HepG2 (cell line): ENCODE data around the gene LRRN4. TPM values are rescaled to one million over a fixed set of nuclear protein-coding genes. Genes with fewer than 3 reads are reported as not detected.

ENCODE experiments used
- ATAC-seq: fragments of 200-7000 bp; cut with Tn5 transposase; 3 replicates; pipeline ENCODE4 v1.9.1; 2020; ENCODE audit warnings: mild to moderate bottlenecking, moderate library complexity
- BruUV-seq: library from RNA; stranded (reverse); fragments of 400-500 nt; replicated peaks from 2 replicates; lab custom pipeline; 2021; lab: Mats Ljungman, UMichigan
- CTCF ChIA-PET: fragments of 300-600 bp; formaldehyde crosslinking; extraction: SDS; loops from one replicate; lab custom pipeline; 2021; ENCODE audit warnings: low total read pairs, inconsistent platforms, low intra/inter-chr PET ratio; lab: Yijun Ruan, JAX
- POLR2A ChIA-PET: fragments of 350-600 bp; sonication (Branson Sonifier 250); formaldehyde crosslinking; loops from one replicate; lab custom pipeline; 2020; ENCODE audit warnings: antibody characterized with exemption, inconsistent platforms; lab: Yijun Ruan, JAX
- DNase-seq: peaks from one replicate; pipeline ENCODE4 v3.0.0-alpha.2; 2015; ENCODE audit warnings: low spot score
- FAIRE-seq: peaks from 3 replicates; lab custom pipeline; 2011; peaks lifted over from hg19 to GRCh38; lab: Jason Lieb, UNC
- H2AFZ ChIP-seq: one replicate; pipeline ENCODE4 v1.6.1; 2011; ENCODE audit warnings: low read length, inconsistent platforms
- H3K27ac ChIP-seq: fragments of 300-600 bp; 3 replicates; pipeline ENCODE4 v1.8.0; 2011; ENCODE audit warnings: mixed run types, mild to moderate bottlenecking, mixed read lengths, low read length, inconsistent platforms; ENCODE audit not compliant: insufficient read depth; ENCODE audit errors: extremely low read length
- H3K27me3 ChIP-seq, 2 experiments: fragments of 200-600 bp in 1 of 2; 2 replicates in 1 of 2; 3 replicates in 1 of 2; pipeline versions ENCODE4 v1.6.0 to v1.8.0; 2011; ENCODE audit warnings: low read length in 2 of 2, mild to moderate bottlenecking in 2 of 2, moderate library complexity in 2 of 2, inconsistent platforms in 1 of 2; ENCODE audit not compliant: insufficient read depth in 2 of 2, control insufficient read depth in 1 of 2
- H3K36me3 ChIP-seq, 2 experiments: fragments of 200-600 bp in 1 of 2; replicated peaks in 1 of 2; 2 replicates in 1 of 2; 3 replicates in 1 of 2; pipeline versions ENCODE4 v1.5.1 to v1.8.0; 2011; ENCODE audit warnings: low read length in 2 of 2, inconsistent platforms in 1 of 2; ENCODE audit not compliant: insufficient read depth in 2 of 2, control insufficient read depth in 1 of 2
- H3K4me1 ChIP-seq: 2 replicates; pipeline ENCODE4 v1.5.1; 2012; ENCODE audit warnings: low read length, inconsistent platforms; ENCODE audit not compliant: insufficient read depth
- H3K4me2 ChIP-seq: 2 replicates; pipeline ENCODE4 v1.6.0; 2011; ENCODE audit warnings: low read depth, low read length, inconsistent platforms
- H3K4me3 ChIP-seq, 3 experiments: fragments of 200-600 bp in 1 of 3; sonication (generic), shearing (Covaris generic) in 1 of 3; replicated peaks in 1 of 3; 2 replicates each; pipeline ENCODE4 v1.5.1; 2011 to 2016; ENCODE audit warnings: low read length in 3 of 3, inconsistent platforms in 2 of 3, low read depth in 2 of 3, mild to moderate bottlenecking in 2 of 3, control low read depth in 1 of 3, mixed read lengths in 1 of 3; ENCODE audit not compliant: insufficient read depth in 1 of 3
- H3K79me2 ChIP-seq: one replicate; pipeline ENCODE4 v1.6.1; 2011; ENCODE audit warnings: low read length, inconsistent platforms; ENCODE audit not compliant: insufficient read depth
- H3K9ac ChIP-seq: 2 replicates; pipeline ENCODE4 v1.6.0; 2011; ENCODE audit warnings: mild to moderate bottlenecking, low read depth, low read length, inconsistent platforms; ENCODE audit not compliant: insufficient read depth
- H3K9me3 ChIP-seq: 2 replicates; pipeline ENCODE4 v1.5.1; 2012; ENCODE audit warnings: mild to moderate bottlenecking, low read length
- H4K20me1 ChIP-seq: 2 replicates; pipeline ENCODE4 v1.6.0; 2011; ENCODE audit warnings: inconsistent platforms, mild to moderate bottlenecking, low read length, moderate library complexity; ENCODE audit not compliant: insufficient read depth
- ATF7 ChIP-seq, 2 experiments: fragments of 450-650 bp in 1 of 2; sonication (generic) in 1 of 2; formaldehyde crosslinking in 1 of 2; IDR thresholded peaks; 2 replicates each; pipeline versions ENCODE4 v1.4.0 to v1.6.1; 2016 to 2020; ENCODE audit warnings: antibody characterized with exemption in 1 of 2, mild to moderate bottlenecking in 1 of 2, missing genetic modification reagents in 1 of 2
- BHLHE40 ChIP-seq: IDR thresholded peaks from 2 replicates; pipeline ENCODE4 v1.6.1; 2011; ENCODE audit warnings: low read length, improper control_type of control experiment
- CEBPG ChIP-seq: IDR thresholded peaks from 2 replicates; pipeline ENCODE4 v1.6.1; 2016
- KDM5A ChIP-seq: fragments of 200-600 bp; sonication (generic); IDR thresholded peaks from 2 replicates; pipeline ENCODE4 v1.7.0; 2018; ENCODE audit warnings: antibody characterized with exemption, mild to moderate bottlenecking, low read length, borderline replicate concordance
- RBM22 ChIP-seq: fragments of 200-400 bp; formaldehyde crosslinking; optimal IDR thresholded peaks from 2 replicates; pipeline ENCODE3; 2017; ENCODE audit warnings: mild to moderate bottlenecking, low read length, moderate library complexity
- SMC3 ChIP-seq: IDR thresholded peaks from 2 replicates; pipeline ENCODE4 v1.6.1; 2011; ENCODE audit warnings: low read length, improper control_type of control experiment
- SRY ChIP-seq: sonication (generic); formaldehyde crosslinking; IDR thresholded peaks from 2 replicates; pipeline ENCODE4 v1.8.0; 2022; ENCODE audit warnings: mild to moderate bottlenecking, missing genetic modification reagents
- ZBTB33 ChIP-seq: sonication (generic); formaldehyde crosslinking; IDR thresholded peaks from 2 replicates; pipeline ENCODE4 v1.4.0; 2020; ENCODE audit warnings: missing genetic modification reagents
- ZNF205 ChIP-seq: IDR thresholded peaks from 2 replicates; pipeline ENCODE4 v1.6.1; 2018; ENCODE audit warnings: missing biosample characterization, missing genetic modification reagents
- WGBS: methylation state at CpG from one replicate; pipeline ENCODE4 v1.1.6; 2017; ENCODE audit warnings: low lambda C conversion rate; 5-methylcytosine and 5-hydroxymethylcytosine counted together
- in situ Hi-C: cut with HindIII; loops from 2 replicates; pipeline ENCODE4 v1.10.0; 2017; ENCODE audit warnings: low pct_unique_long_range_greater_than_20kb; ENCODE audit not compliant: extremely low pct_ligation_motif_present
- intact Hi-C: fragments of 100-400 bp; cut with micrococcal nuclease; formaldehyde crosslinking; loops from one replicate; pipeline ENCODE4 v1.10.0; 2022; ENCODE audit not compliant: unreplicated experiment
- polyA plus RNA-seq, 8 experiments: library from polyadenylated mRNA; depleted of rRNA in 3 of 8; stranded (reverse) in 7 of 8; unstranded in 1 of 8; fragments of >200 nt; fragmentation: Illumina TruSeq in 4 of 8; extraction: Trizol in 4 of 8; gene quantifications; 2 replicates each; pipeline versions ENCODE4 v1.2.1 to v1.2.3, GENCODE V29; 2011 to 2016; ENCODE audit warnings: low read depth in 4 of 8, missing spikeins in 1 of 8, mixed read lengths in 1 of 8; ENCODE audit not compliant: insufficient read depth in 1 of 8
- total RNA-seq, 5 experiments: library from RNA; depleted of rRNA; stranded (reverse); fragments of >200 nt; fragmentation: Illumina TruSeq; extraction: Trizol; gene quantifications; 2 replicates each; pipeline ENCODE4 v1.2.3, GENCODE V29; 2016; ENCODE audit warnings: low read depth in 1 of 5

The LRRN4 gene
- total and polyA plus RNA-seq, 2 of the 13 experiments (the other 11 are each of a cell fraction or from before 2014, with no cell fraction given): 0.15 to 0.20 TPM

- ChIA-PET CTCF (no interaction called here), POLR2A (no interaction called here)
Observed at GRCh38 chr20:6070829-6071695, 17.2 kb upstream of the LRRN4 start.

GRCh38 chr20:6069669-6070068, 15.8 kb upstream of the LRRN4 start:
- WGBS: 89% methylated on average over 2 of the region's 2 CpGs
- intact Hi-C loops: loop anchor here (10.0 kb wide), 1 partner anchor 285 kb away; no protein-coding TSS in a partner anchor

More at GRCh38 chr20:6070829-6071695, 17.2 kb upstream of the LRRN4 start:
- Histone ChIP-seq H3K4me2 (no peak overlapping the region), H3K9ac (no peak overlapping the region), H3K36me3 (peaks cover 3 to 16% of the 10 kb centered on the region in 2 experiments), H4K20me1 (no peaks in the 10 kb centered on the region), H3K27me3 (no peaks in the 10 kb centered on the region; a peak in 1 of 5 replicates), H2AFZ (no peak overlapping the region), H3K79me2 (no peaks in the 10 kb centered on the region), H3K27ac (no peak overlapping the region), H3K4me3 (no peak overlapping the region), H3K4me1 (peaks cover 24% of the 10 kb centered on the region), H3K9me3 (no peaks in the 10 kb centered on the region)
- FAIRE-seq (no peak), ATAC-seq (no peak), DNase-seq (no peak)
- TF ChIP-seq ATF7 (IDR thresholded peaks at IDR 0.05) (peak; percentile 83), ATF7 (CRISPR knock-in tag; IDR thresholded peaks at IDR 0.05) (no peak), ZNF205 (CRISPR knock-in tag) (no peak), RBM22 (peak; percentile 65)
- no TSS peak for BruUV-seq
- intact Hi-C loops (loop anchor here (10.0 kb wide), 1 partner anchor 286 kb away; no protein-coding TSS in a partner anchor), in situ Hi-C loops (no loop called here)
- 99% methylated on average over 6 of the region's 6 CpGs for WGBS

More at GRCh38 chr20:6069669-6070068, 15.8 kb upstream of the LRRN4 start:
- DNase-seq: no peak
- ATAC-seq: no peak
- no peak for FAIRE-seq
- no peak overlapping the region for H3K4me2 ChIP-seq
- no peaks in the 10 kb centered on the region for H3K27me3 ChIP-seq
- H2AFZ ChIP-seq: no peak overlapping the region
- no peaks in the 10 kb centered on the region for H3K9me3 ChIP-seq
- in situ Hi-C loops: no loop called here
- no peaks in the 10 kb centered on the region for H3K79me2 ChIP-seq
- ChIA-PET CTCF (no interaction called here), POLR2A (no interaction called here)
- H3K36me3 ChIP-seq: peaks cover 1 to 6% of the 10 kb centered on the region in 2 experiments; a peak in 3 of 5 replicates
- no TSS peak for BruUV-seq
- H3K9ac ChIP-seq: no peak overlapping the region
- H3K4me1 ChIP-seq: peaks cover 11% of the 10 kb centered on the region
- H3K27ac ChIP-seq: no peak overlapping the region
- H3K4me3 ChIP-seq: no peak overlapping the region
- H4K20me1 ChIP-seq: no peaks in the 10 kb centered on the region
- no peak for TF ChIP-seq ZBTB33
- TF ChIP-seq SMC3: no peak
- no peak for TF ChIP-seq CEBPG (CRISPR knock-in tag)
- TF ChIP-seq BHLHE40: no peak
- no peak for TF ChIP-seq SRY (CRISPR knock-in tag)
- no peak for TF ChIP-seq KDM5A
